Measurements from ENCODE around the gene RHOU. TPM values are rescaled to one million over a fixed set of nuclear protein-coding genes. Genes with fewer than 3 reads are reported as not detected.

The RHOU gene
- total RNA-seq, 1 donor from 2014 or later: 54.4 TPM

DNA sequence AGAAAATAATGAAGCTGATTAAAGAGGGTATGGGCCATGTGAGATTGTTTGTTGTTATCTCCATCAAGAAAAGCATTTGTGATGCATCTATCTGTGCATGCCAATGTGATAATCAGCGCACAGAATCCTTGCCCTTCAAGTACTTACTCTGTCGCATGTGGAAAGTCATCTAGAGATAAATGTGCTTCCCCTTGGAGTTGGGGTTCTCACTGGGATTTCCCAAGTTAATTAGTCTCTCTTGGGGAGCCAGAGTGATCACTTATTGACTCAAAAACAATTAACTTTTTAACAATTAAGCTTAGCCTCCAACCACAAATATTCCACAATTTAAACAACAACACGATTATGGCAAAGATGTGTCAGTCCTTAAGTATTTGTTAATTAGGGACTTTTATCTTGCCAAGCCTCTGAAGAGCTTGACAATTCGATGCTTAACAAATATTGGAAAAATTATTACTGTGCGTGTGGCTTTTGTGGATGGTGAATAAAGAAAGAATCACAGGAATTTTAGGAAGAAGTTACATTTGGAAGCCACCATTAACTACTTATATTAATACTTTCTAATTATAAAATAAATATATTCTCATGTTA, 17.5 kb downstream of the RHOU start:
- Mint-ChIP-seq H3K36me3 (ENCODE audit: insufficient read depth) (no peaks in the 10 kb centered on the region), H3K27me3 (peaks cover 22% of the 10 kb centered on the region), H3K4me3 (ENCODE audit: low read depth) (no peak overlapping the region), H3K4me1 (ENCODE audit: low read depth) (peaks cover 8% of the 10 kb centered on the region), H3K27ac (no peak overlapping the region), H3K9me3 (ENCODE audit: low read depth) (peaks cover 2% of the 10 kb centered on the region)
- TF ChIP-seq, protein P1, sequence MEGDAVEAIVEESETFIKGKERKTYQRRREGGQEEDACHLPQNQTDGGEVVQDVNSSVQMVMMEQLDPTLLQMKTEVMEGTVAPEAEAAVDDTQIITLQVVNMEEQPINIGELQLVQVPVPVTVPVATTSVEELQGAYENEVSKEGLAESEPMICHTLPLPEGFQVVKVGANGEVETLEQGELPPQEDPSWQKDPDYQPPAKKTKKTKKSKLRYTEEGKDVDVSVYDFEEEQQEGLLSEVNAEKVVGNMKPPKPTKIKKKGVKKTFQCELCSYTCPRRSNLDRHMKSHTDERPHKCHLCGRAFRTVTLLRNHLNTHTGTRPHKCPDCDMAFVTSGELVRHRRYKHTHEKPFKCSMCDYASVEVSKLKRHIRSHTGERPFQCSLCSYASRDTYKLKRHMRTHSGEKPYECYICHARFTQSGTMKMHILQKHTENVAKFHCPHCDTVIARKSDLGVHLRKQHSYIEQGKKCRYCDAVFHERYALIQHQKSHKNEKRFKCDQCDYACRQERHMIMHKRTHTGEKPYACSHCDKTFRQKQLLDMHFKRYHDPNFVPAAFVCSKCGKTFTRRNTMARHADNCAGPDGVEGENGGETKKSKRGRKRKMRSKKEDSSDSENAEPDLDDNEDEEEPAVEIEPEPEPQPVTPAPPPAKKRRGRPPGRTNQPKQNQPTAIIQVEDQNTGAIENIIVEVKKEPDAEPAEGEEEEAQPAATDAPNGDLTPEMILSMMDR (IDR thresholded peaks at IDR 0.05; ENCODE audit: unreplicated experiment): no peak
- DNase-seq (ENCODE audit: low spot score, unreplicated experiment): no peak

DNA sequence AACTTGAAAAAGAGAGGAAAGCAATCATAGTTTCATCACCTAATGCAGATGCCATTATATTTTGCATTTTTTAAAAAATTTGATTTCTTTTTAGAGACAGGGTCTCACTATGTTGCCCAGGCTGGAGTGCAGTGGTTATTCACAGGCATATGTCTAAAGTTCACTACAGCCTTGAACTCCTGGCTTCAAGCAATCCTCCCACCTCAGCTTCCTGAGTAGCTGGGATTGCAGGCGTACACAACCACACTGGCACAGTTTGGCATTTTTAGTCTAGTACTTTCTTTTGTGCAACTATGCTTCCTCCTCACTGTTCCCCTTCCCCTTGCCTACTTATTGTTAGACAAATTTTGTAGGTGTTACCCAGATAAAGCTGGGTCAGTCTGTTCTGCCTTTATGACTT, 18.0 kb downstream of the RHOU start:
- DNase-seq (ENCODE audit: low spot score, unreplicated experiment): no peak
- peaks cover 2% of the 10 kb centered on the region for H3K9me3 Mint-ChIP-seq (ENCODE audit: low read depth)
- TF ChIP-seq, protein P1 (IDR thresholded peaks at IDR 0.05; ENCODE audit: unreplicated experiment): no peak
- H3K27me3 Mint-ChIP-seq: peaks cover 25% of the 10 kb centered on the region
- no peaks in the 10 kb centered on the region for H3K36me3 Mint-ChIP-seq (ENCODE audit: insufficient read depth)
- no peak overlapping the region for H3K27ac Mint-ChIP-seq
- H3K4me1 Mint-ChIP-seq (ENCODE audit: low read depth): peaks cover 8% of the 10 kb centered on the region
- no peak overlapping the region for H3K4me3 Mint-ChIP-seq (ENCODE audit: low read depth)

DNA sequence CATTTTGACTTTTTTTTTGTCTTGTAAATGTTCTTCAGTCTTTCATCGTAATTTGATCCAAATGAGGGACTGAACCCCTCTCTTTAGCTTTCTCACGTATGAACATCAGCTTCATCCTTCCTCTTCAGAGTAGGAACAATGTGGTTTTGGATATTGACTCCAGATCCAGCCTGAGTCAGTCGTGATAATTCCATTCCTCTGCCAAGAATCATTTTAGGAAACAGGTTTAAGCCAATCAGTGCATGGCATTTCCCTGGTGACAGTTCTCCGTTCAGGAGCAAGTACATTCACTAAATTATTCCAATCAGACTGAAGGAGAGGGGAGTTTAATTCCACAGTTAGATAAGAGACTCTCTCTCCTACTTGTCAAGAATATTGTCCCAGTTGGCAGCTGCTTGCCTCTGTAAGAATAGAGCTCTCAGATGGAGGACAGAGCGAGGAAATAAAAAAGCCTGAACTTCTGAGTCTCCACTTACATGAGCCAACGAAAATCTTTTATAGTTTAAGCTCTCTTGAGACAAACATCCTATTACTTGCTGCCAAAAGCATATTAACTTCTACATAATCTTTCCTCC, 18.6 kb downstream of the RHOU start:
- TF ChIP-seq, protein P1 (IDR thresholded peaks at IDR 0.05; ENCODE audit: unreplicated experiment): no peak
- DNase-seq (ENCODE audit: low spot score, unreplicated experiment): no peak
- H3K4me1 Mint-ChIP-seq (ENCODE audit: low read depth): peaks cover 8% of the 10 kb centered on the region
- peaks cover 30% of the 10 kb centered on the region for H3K27me3 Mint-ChIP-seq
- no peak overlapping the region for H3K27ac Mint-ChIP-seq
- peaks cover 2% of the 10 kb centered on the region for H3K9me3 Mint-ChIP-seq (ENCODE audit: low read depth)
- no peaks in the 10 kb centered on the region for H3K36me3 Mint-ChIP-seq (ENCODE audit: insufficient read depth)
- H3K4me3 Mint-ChIP-seq (ENCODE audit: low read depth): no peak overlapping the region

DNA sequence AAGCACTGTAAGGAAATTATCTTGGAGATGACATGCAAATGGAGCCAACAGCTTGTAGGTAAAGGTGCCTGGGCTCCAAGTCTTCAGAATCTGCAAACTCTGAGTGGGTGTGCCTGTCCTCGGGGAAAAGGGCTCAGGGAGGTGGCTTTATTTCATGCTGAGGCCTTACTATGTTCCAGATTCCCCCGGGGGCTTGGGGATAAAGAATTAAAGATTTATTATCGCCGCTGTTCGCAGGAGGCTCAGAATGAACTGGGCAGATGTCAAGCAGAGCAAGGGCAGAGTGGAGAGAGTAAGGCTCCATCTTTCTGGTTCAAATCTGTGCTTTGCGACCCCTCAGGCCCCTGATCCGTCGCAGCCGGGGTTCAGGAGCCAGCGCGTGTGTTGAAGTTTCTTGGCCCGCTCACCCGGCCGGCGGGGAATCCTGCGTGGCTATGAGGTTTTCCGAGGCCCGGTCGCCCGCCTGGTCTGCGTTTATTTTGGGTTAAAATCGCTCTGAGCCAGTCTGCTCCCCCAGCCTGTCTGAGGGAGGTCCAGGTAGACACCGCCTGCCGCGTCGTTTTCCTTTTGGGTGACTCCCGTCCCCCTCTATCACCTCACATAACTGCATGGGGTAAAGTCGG, 19.5 kb downstream of the RHOU start:
- Mint-ChIP-seq H3K4me1 (ENCODE audit: low read depth) (peaks cover 8% of the 10 kb centered on the region), H3K4me3 (ENCODE audit: low read depth) (no peak overlapping the region), H3K36me3 (ENCODE audit: insufficient read depth) (no peaks in the 10 kb centered on the region), H3K9me3 (ENCODE audit: low read depth) (peaks cover 2% of the 10 kb centered on the region), H3K27ac (no peak overlapping the region), H3K27me3 (peaks cover 32% of the 10 kb centered on the region)
- TF ChIP-seq, protein P1 (IDR thresholded peaks at IDR 0.05; ENCODE audit: unreplicated experiment): no peak
- no peak for DNase-seq (ENCODE audit: low spot score, unreplicated experiment)

DNA sequence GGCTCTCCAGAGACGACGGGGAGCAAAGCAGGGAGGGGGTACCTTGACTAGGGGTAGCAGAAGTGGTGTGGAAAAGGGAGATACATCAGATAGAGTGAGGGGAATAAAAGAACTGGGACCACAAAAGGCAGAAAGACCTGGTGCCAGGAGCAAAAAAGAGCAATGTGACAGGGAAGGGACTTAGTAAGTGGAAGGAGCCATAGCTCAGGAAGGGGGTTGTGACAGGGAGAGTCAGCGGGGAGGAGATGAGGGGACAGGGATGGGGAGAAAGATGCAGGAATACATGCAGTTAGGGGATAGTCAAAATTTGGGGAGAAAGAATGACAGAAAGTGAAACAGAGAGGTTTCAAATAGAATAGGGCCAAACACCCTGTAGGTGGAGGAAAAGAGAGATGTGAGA, 20.5 kb downstream of the RHOU start:
- DNase-seq (ENCODE audit: low spot score, unreplicated experiment): no peak
- Mint-ChIP-seq H3K9me3 (ENCODE audit: low read depth) (peaks cover 2% of the 10 kb centered on the region), H3K27me3 (peaks cover 32% of the 10 kb centered on the region), H3K27ac (no peak overlapping the region), H3K4me1 (ENCODE audit: low read depth) (peaks cover 7% of the 10 kb centered on the region), H3K36me3 (ENCODE audit: insufficient read depth) (no peaks in the 10 kb centered on the region), H3K4me3 (ENCODE audit: low read depth) (no peak overlapping the region)
- TF ChIP-seq, protein P1 (IDR thresholded peaks at IDR 0.05; ENCODE audit: unreplicated experiment): no peak
